Lower leg skin (tissue), 3 donors: Measurements from ENCODE around the gene DIRAS1.

Experiments
- POLR2A ChIP-seq, 2 donors: fragments of 450-650 bp; IDR thresholded peaks; one replicate each; pipeline ENCODE4 v1.6.1; 2016 to 2017; ENCODE audit warnings: antibody characterized with exemption in 2 of 2, mild to moderate bottlenecking in 1 of 2, moderate library complexity in 1 of 2
- TF ChIP-seq, protein P1 (sequence below), 3 donors: fragments of 450-650 bp; IDR thresholded peaks; one replicate each; pipeline ENCODE4 v1.5.1; 2016; ENCODE audit warnings: antibody characterized with exemption in 3 of 3, mild to moderate bottlenecking in 3 of 3, moderate library complexity in 2 of 3

DNA sequence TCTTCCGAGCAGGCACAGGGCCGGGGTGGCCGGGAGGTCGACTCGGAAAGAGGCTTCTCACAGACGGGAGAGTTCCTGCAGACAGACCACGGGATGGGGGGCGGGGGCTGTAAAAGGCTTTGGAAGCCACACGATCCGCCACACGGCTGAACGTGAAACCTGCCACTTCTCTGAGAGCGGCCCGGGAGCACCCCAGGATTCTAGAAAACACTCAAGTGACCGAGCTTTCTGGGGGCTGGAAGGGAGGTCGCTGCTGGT is 34.2 kb upstream of the DIRAS1 start:
- TF ChIP-seq POLR2A (IDR thresholded peaks at IDR 0.05), result no peak
- TF ChIP-seq, protein P1, sequence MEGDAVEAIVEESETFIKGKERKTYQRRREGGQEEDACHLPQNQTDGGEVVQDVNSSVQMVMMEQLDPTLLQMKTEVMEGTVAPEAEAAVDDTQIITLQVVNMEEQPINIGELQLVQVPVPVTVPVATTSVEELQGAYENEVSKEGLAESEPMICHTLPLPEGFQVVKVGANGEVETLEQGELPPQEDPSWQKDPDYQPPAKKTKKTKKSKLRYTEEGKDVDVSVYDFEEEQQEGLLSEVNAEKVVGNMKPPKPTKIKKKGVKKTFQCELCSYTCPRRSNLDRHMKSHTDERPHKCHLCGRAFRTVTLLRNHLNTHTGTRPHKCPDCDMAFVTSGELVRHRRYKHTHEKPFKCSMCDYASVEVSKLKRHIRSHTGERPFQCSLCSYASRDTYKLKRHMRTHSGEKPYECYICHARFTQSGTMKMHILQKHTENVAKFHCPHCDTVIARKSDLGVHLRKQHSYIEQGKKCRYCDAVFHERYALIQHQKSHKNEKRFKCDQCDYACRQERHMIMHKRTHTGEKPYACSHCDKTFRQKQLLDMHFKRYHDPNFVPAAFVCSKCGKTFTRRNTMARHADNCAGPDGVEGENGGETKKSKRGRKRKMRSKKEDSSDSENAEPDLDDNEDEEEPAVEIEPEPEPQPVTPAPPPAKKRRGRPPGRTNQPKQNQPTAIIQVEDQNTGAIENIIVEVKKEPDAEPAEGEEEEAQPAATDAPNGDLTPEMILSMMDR (IDR thresholded peaks at IDR 0.05), result no peak
